OCI-M2 (cell line): ENCODE results near the gene FCHO1.
A peak's percentile ranks its signal among the peaks of the same experiment; 100 is the strongest.

Source experiments
- DNase-seq: peaks from one replicate; lab custom pipeline; 2025; ENCODE audit not compliant: unreplicated experiment; lab: John Stamatoyannopoulos, UW

The FCHO1 gene

GRCh38 chr19:17734146-17734545 is 17.1 kb upstream of the FCHO1 start:
- DNase-seq = no peak

- no peak for DNase-seq
Observed at GRCh38 chr19:17735410-17735809, 15.9 kb upstream of the FCHO1 start.

GRCh38 chr19:17737690-17738153 is 13.6 kb upstream of the FCHO1 start:
- no peak for DNase-seq

GRCh38 chr19:17739121-17739875 is 12.0 kb upstream of the FCHO1 start:
- DNase-seq = no peak

GRCh38 chr19:17741456-17741855 is 9.8 kb upstream of the FCHO1 start:
- DNase-seq = no peak

- DNase-seq = no peak
Observed at GRCh38 chr19:17743874-17744580, 7.2 kb upstream of the FCHO1 start.

- DNase-seq = peak; percentile 61
Observed at GRCh38 chr19:17747205-17748098, 3.8 kb upstream of the FCHO1 start.

- DNase-seq = no peak
Observed at GRCh38 chr19:17748884-17749638, 2.2 kb upstream of the FCHO1 start.

GRCh38 chr19:17749912-17750317 is 1.4 kb upstream of the FCHO1 start:
- DNase-seq = no peak

GRCh38 chr19:17751912-17752273 is 616 bp downstream of the FCHO1 start:
- DNase-seq = no peak

- no peak for DNase-seq
Observed at GRCh38 chr19:17752865-17753639, 1.8 kb downstream of the FCHO1 start.

GRCh38 chr19:17753976-17754375 is 2.7 kb downstream of the FCHO1 start:
- DNase-seq = no peak

- DNase-seq = no peak
Observed at GRCh38 chr19:17754634-17755442, 3.6 kb downstream of the FCHO1 start.

GRCh38 chr19:17755443-17755890 is 4.2 kb downstream of the FCHO1 start:
- no peak for DNase-seq

GRCh38 chr19:17755977-17756670 is 4.8 kb downstream of the FCHO1 start:
- DNase-seq = no peak

- DNase-seq = no peak
Observed at GRCh38 chr19:17757125-17757524, 5.8 kb downstream of the FCHO1 start.

- DNase-seq = no peak
Observed at GRCh38 chr19:17758515-17758914, 7.2 kb downstream of the FCHO1 start.

GRCh38 chr19:17761148-17761547 is 9.9 kb downstream of the FCHO1 start:
- DNase-seq = no peak
